NCI-H460 (cell line): ENCODE measurements around the gene VEPH1. TPM values are rescaled to one million over a fixed set of nuclear protein-coding genes. Genes with fewer than 3 reads are reported as not detected.
"Not testable (repeated sequence)": the region's sequence is repeated elsewhere in the genome, so short reads cannot be mapped to it uniquely, and the experiment has no call there.

Experiments used
- DNase-seq: peaks from one replicate; pipeline ENCODE4 v3.0.0-alpha.2; 2016; ENCODE audit warnings: low read depth; ENCODE audit errors: extremely low read depth
- total RNA-seq: library from RNA; depleted of rRNA; stranded (reverse); fragments of >200 nt; shearing (Covaris generic); gene quantifications from 2 replicates; pipeline ENCODE4 v1.2.3, GENCODE V29; 2014

The VEPH1 gene
- total RNA-seq, 1 experiment from 2014 or later: 0.50 TPM

GRCh38 chr3:157355276-157355675 is 147.9 kb downstream of the VEPH1 start:
- no peak for DNase-seq

GRCh38 chr3:157354722-157355121 is 148.5 kb downstream of the VEPH1 start:
- DNase-seq: no peak

- DNase-seq: no peak
These were observed 149.0 kb downstream of the VEPH1 start for GRCh38 chr3:157354254-157354653.

- DNase-seq: no peak
These were observed 149.6 kb downstream of the VEPH1 start for GRCh38 chr3:157353652-157354051.

- DNase-seq: no peak
These were observed 151.2 kb downstream of the VEPH1 start for GRCh38 chr3:157351981-157352380.

- not testable (repeated sequence) for DNase-seq
These were observed 152.6 kb downstream of the VEPH1 start for GRCh38 chr3:157350651-157351050.

- not testable (repeated sequence) for DNase-seq
These were observed 154.7 kb downstream of the VEPH1 start for GRCh38 chr3:157348304-157349075.

- DNase-seq: no peak
These were observed 155.5 kb downstream of the VEPH1 start for GRCh38 chr3:157347577-157348303.

- DNase-seq: no peak
These were observed 166.8 kb downstream of the VEPH1 start for GRCh38 chr3:157336252-157337009.

GRCh38 chr3:157335233-157336076 is 167.8 kb downstream of the VEPH1 start:
- no peak for DNase-seq

GRCh38 chr3:157333551-157333991 is 169.6 kb downstream of the VEPH1 start:
- DNase-seq: no peak

GRCh38 chr3:157330206-157330605 is 173.0 kb downstream of the VEPH1 start:
- DNase-seq: no peak

- DNase-seq: no peak
These were observed 173.7 kb downstream of the VEPH1 start for GRCh38 chr3:157329551-157329950.

- DNase-seq: no peak
These were observed 175.4 kb downstream of the VEPH1 start for GRCh38 chr3:157327837-157328236.

- no peak for DNase-seq
These were observed 176.2 kb downstream of the VEPH1 start for GRCh38 chr3:157327018-157327417.

- not testable (repeated sequence) for DNase-seq
These were observed 178.3 kb downstream of the VEPH1 start for GRCh38 chr3:157324869-157325268.

GRCh38 chr3:157323360-157323759 is 179.9 kb downstream of the VEPH1 start:
- DNase-seq: no peak

- no peak for DNase-seq
These were observed 183.5 kb downstream of the VEPH1 start for GRCh38 chr3:157319672-157320071.

- no peak for DNase-seq
These were observed 184.5 kb downstream of the VEPH1 start for GRCh38 chr3:157318639-157319288.

- DNase-seq: no peak
These were observed 185.3 kb downstream of the VEPH1 start for GRCh38 chr3:157317895-157318294.
